Epithelial cell of proximal tubule (primary cell): ENCODE data around the gene KCNK18. TPM values are rescaled to one million over a fixed set of nuclear protein-coding genes. Genes with fewer than 3 reads are reported as not detected.

Experiments used
- DNase-seq: peaks from one replicate; pipeline ENCODE4 v3.0.0-alpha.2; 2011; ENCODE audit warnings: low read depth
- H3K4me3 ChIP-seq: 2 replicates; pipeline ENCODE4 v1.5.1; 2011; ENCODE audit warnings: low read depth, mild to moderate bottlenecking, low read length
- CTCF ChIP-seq: conservative IDR thresholded peaks from 2 replicates; pipeline ENCODE4 v1.5.1; 2012; ENCODE audit warnings: low read depth, mild to moderate bottlenecking, low read length
- total RNA-seq: library from RNA; depleted of rRNA; stranded (reverse); fragments of >200 nt; gene quantifications from 2 replicates; pipeline ENCODE4 v1.2.3, GENCODE V29; 2015

Gene KCNK18
- total RNA-seq, 1 donor from 2014 or later = not detected

DNA sequence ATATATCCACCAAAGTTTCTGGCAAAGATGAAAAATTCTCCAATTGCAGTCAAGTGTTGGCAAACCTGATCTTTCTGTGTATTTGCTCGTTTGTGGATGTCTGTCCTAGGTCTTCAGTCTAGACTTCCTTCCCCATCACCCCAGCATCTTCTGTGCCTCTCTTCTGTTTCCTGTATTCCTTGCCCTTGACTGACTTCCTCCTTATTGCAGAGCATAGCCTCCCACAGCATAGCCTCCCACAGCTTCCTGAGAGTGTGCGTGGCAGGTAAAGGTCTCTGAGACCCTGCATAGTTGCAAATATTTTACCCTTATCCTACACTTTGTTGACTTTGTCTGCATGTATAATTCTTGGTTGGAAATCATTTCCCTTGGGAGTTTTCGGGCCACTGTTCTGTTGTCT lies 62.0 kb downstream of the KCNK18 start:
- no peak overlapping the region for H3K4me3 ChIP-seq
- DNase-seq = no peak
- no peak for TF ChIP-seq CTCF

Other genes with a start within 250 kb of the KCNK18 start
- 13.3 and 15.9 TPM in 2 replicates for gene SHTN1, start 192.3 kb upstream of the KCNK18 start, total RNA-seq
- not detected in 2 replicates for gene VAX1, start 59.2 kb upstream of the KCNK18 start, total RNA-seq
- 0.40 and 0.72 TPM in 2 replicates for gene SLC18A2, start 43.6 kb downstream of the KCNK18 start, total RNA-seq
- gene PDZD8, start 178.0 kb downstream of the KCNK18 start, total RNA-seq = 23.6 and 23.9 TPM in 2 replicates